Suprapubic skin (tissue), 4 donors: ENCODE measurements around the gene PLD3. TPM values are rescaled to one million over a fixed set of nuclear protein-coding genes. Genes with fewer than 3 reads are reported as not detected.

Source experiments
- DNase-seq, 2 donors: peaks; one replicate each; pipeline ENCODE4 v3.0.0-alpha.2; 2019; ENCODE audit warnings: low spot score in 2 of 2
- H3K27ac ChIP-seq: fragments of 200-600 bp; sonication (generic); one replicate; pipeline ENCODE4 v1.5.1; 2019
- H3K27me3 ChIP-seq: fragments of 200-600 bp; sonication (generic); one replicate; pipeline ENCODE4 v1.5.1; 2019
- H3K36me3 ChIP-seq: fragments of 200-600 bp; sonication (generic); one replicate; pipeline ENCODE4 v1.5.1; 2019
- H3K4me1 ChIP-seq: fragments of 200-600 bp; sonication (generic); one replicate; pipeline ENCODE4 v1.5.1; 2019
- H3K4me3 ChIP-seq: fragments of 200-600 bp; sonication (generic); one replicate; pipeline ENCODE4 v1.5.1; 2019; ENCODE audit warnings: mild to moderate bottlenecking
- H3K9me3 ChIP-seq: fragments of 200-600 bp; sonication (generic); one replicate; pipeline ENCODE4 v1.5.1; 2019
- CTCF ChIP-seq, 2 donors: fragments of 200-600 bp in 1 of 2; fragments of 450-650 bp in 1 of 2; sonication (generic) in 1 of 2; IDR thresholded peaks; one replicate each; pipeline ENCODE4 v1.5.1; 2016 to 2019; ENCODE audit warnings: antibody characterized with exemption in 2 of 2, mild to moderate bottlenecking in 1 of 2, moderate library complexity in 1 of 2
- EP300 ChIP-seq: sonication (generic); formaldehyde crosslinking; IDR thresholded peaks from one replicate; pipeline ENCODE4 v1.6.1; 2017; ENCODE audit warnings: antibody characterized with exemption
- POLR2A ChIP-seq, 2 donors: fragments of 450-650 bp; IDR thresholded peaks; one replicate each; pipeline ENCODE4 v1.6.1; 2017; ENCODE audit warnings: antibody characterized with exemption in 2 of 2, mild to moderate bottlenecking in 2 of 2, moderate library complexity in 2 of 2
- POLR2AphosphoS5 ChIP-seq, 3 donors: sonication (generic); formaldehyde crosslinking; IDR thresholded peaks; one replicate each; pipeline ENCODE4 v1.6.1; 2017; ENCODE audit warnings: antibody characterized with exemption in 3 of 3
- WGBS: methylation state at CpG from one replicate; pipeline ENCODE4 v1.1.5; 2018; 5-methylcytosine and 5-hydroxymethylcytosine counted together
- total RNA-seq, 4 donors: library from RNA; depleted of rRNA; stranded (reverse); fragments of >200 nt; gene quantifications; one replicate each; pipeline ENCODE4 v1.1.0, GENCODE V29; 2016

The PLD3 gene
- total RNA-seq, 4 donors from 2014 or later: 173 to 231 (median 202) TPM

DNA sequence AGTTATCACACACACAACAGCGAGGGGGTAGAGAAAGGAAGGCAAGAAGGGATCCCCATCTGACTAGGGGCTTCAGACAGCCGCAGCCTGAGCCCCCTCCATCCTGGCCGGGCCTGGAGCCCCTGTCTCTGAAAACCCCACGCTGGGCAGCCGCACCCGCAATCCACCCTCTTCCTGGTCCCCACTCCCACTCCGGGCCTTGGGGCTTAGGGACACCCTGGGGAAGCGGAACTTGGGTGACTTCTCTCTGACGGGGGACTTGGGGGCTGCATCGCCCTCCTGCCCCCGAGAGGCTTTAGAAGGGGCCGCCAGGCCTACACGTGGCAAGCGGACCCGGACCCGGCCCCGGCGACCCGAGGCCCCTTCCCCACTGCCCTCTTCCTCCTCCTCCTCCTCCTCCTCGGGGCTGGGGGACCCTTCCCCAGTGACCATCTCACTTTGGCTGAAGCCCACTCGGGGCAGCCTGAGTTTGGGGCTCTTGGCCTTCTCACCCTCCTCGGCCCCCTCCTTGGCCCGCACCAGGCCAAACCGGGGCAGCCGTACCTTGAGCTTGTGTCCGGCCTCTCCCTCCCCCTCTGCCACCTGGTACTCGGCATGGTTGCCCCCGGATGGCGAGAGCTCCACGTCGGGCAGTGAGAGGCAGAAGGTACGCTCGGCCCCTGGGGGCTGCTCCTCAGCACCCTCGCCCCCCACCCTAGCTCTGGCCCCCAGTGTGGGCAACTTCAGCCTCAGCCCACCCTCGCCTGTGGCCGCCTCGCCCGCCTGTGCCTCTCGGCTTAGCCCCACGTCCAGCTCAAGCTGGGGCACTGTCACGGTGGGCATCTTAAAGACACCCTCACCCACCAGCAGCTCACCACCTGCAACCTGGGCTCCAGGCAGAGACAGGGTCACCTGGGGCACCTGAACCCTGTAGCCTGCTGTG is 45.7 kb downstream of the PLD3 start:
- Histone ChIP-seq H3K36me3 (no peaks in the 10 kb centered on the region), H3K27ac (no peak overlapping the region), H3K4me1 (peaks cover 18% of the 10 kb centered on the region), H3K4me3 (no peak overlapping the region), H3K27me3 (no peaks in the 10 kb centered on the region), H3K9me3 (no peaks in the 10 kb centered on the region)
- 92% methylated on average over 11 of the region's 41 CpGs for WGBS
- DNase-seq: no peak
- TF ChIP-seq EP300 (no peak), CTCF (IDR thresholded peaks at IDR 0.05) (no peak), POLR2AphosphoS5 (IDR thresholded peaks at IDR 0.05) (no peak), POLR2A (IDR thresholded peaks at IDR 0.05) (no peak)

GRCh38 chr19:40394816-40395210 is 46.3 kb downstream of the PLD3 start:
- Histone ChIP-seq H3K4me3 (no peak overlapping the region), H3K9me3 (no peaks in the 10 kb centered on the region), H3K27me3 (no peaks in the 10 kb centered on the region), H3K27ac (no peak overlapping the region), H3K36me3 (no peaks in the 10 kb centered on the region), H3K4me1 (peaks cover 18% of the 10 kb centered on the region)
- WGBS: 79% methylated on average over 13 of the region's 13 CpGs
- TF ChIP-seq POLR2AphosphoS5 (IDR thresholded peaks at IDR 0.05): no peak
- DNase-seq: no peak

DNA sequence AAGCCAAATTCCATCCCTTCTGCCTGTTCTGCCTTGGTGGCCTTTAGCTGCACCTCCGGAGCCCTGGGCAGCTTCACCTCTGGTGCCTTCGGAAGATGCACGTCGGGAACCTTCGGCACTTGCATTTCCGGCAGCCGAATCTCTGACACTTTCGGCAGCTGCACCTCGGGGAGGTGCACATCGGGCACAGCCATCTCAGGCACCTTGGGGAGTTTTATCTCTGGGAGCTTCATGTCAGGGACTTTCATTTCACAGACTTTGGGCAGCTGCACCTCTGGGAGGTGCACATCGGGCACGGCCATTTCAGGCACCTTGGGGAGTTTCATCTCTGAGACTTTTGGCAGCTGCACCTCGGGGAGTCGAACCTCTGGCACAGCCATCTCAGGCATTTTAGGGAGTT is 47.5 kb downstream of the PLD3 start:
- no peak for DNase-seq
- no peak overlapping the region for H3K27ac ChIP-seq
- WGBS: 84% methylated on average over 9 of the region's 14 CpGs
- H3K27me3 ChIP-seq: no peaks in the 10 kb centered on the region
- no peak overlapping the region for H3K4me3 ChIP-seq
- TF ChIP-seq POLR2AphosphoS5 (IDR thresholded peaks at IDR 0.05): no peak
- TF ChIP-seq EP300: no peak
- TF ChIP-seq CTCF (IDR thresholded peaks at IDR 0.05): no peak
- no peak for TF ChIP-seq POLR2A (IDR thresholded peaks at IDR 0.05)
- H3K4me1 ChIP-seq: peaks cover 21% of the 10 kb centered on the region
- no peaks in the 10 kb centered on the region for H3K9me3 ChIP-seq
- H3K36me3 ChIP-seq: no peaks in the 10 kb centered on the region

GRCh38 chr19:40396886-40397567 is 48.5 kb downstream of the PLD3 start:
- no peaks in the 10 kb centered on the region for H3K36me3 ChIP-seq

GRCh38 chr19:40397568-40397906 is 49.0 kb downstream of the PLD3 start:
- TF ChIP-seq POLR2AphosphoS5 (IDR thresholded peaks at IDR 0.05): no peak
- no peak for TF ChIP-seq CTCF (IDR thresholded peaks at IDR 0.05)
- TF ChIP-seq POLR2A (IDR thresholded peaks at IDR 0.05): no peak
- Histone ChIP-seq H3K4me1 (peaks cover 20% of the 10 kb centered on the region), H3K27me3 (no peaks in the 10 kb centered on the region), H3K27ac (no peak overlapping the region), H3K36me3 (no peaks in the 10 kb centered on the region), H3K9me3 (no peaks in the 10 kb centered on the region), H3K4me3 (no peak overlapping the region)
- 95% methylated on average over 15 of the region's 22 CpGs for WGBS
- DNase-seq: no peak

More at GRCh38 chr19:40396886-40397567, 48.5 kb downstream of the PLD3 start:
- Histone ChIP-seq H3K27me3 (no peaks in the 10 kb centered on the region), H3K4me1 (peaks cover 21% of the 10 kb centered on the region), H3K4me3 (no peak overlapping the region), H3K9me3 (no peaks in the 10 kb centered on the region), H3K27ac (no peak overlapping the region)
- TF ChIP-seq CTCF (IDR thresholded peaks at IDR 0.05) (no peak), POLR2A (IDR thresholded peaks at IDR 0.05) (no peak), EP300 (no peak), POLR2AphosphoS5 (IDR thresholded peaks at IDR 0.05) (no peak)
- WGBS: 90% methylated on average over 7 of the region's 20 CpGs
- no peak for DNase-seq
